Stomach (tissue), 9 donors: ENCODE data around the gene GRM3. TPM values are rescaled to one million over a fixed set of nuclear protein-coding genes. Genes with fewer than 3 reads are reported as not detected.

ENCODE experiments used
- DNase-seq, 2 donors: peaks; one replicate each; pipeline versions ENCODE4 v3.0.0 to v3.0.0-alpha.2; 2013 to 2019
- H3K27ac ChIP-seq, 5 donors: fragments of 200-600 bp in 4 of 5; sonication (generic) in 4 of 5; one replicate each; pipeline ENCODE4 v1.5.1; 2013 to 2019; ENCODE audit warnings: mild to moderate bottlenecking in 1 of 5, moderate library complexity in 1 of 5
- H3K27me3 ChIP-seq, 3 donors: fragments of 200-600 bp; sonication (generic); one replicate each; pipeline ENCODE4 v1.5.1; 2017 to 2019; ENCODE audit warnings: mixed run types in 1 of 3
- H3K36me3 ChIP-seq, 4 donors: fragments of 200-600 bp; sonication (generic); 1 replicate in 3 of 4; 2 replicates in 1 of 4; pipeline ENCODE4 v1.5.1; 2016 to 2019
- H3K4me1 ChIP-seq, 4 donors: fragments of 200-600 bp; sonication (generic); one replicate each; pipeline ENCODE4 v1.5.1; 2016 to 2019
- H3K4me3 ChIP-seq, 4 donors: fragments of 200-600 bp; sonication (generic) in 3 of 4; one replicate each; pipeline ENCODE4 v1.5.1; 2016 to 2019; ENCODE audit warnings: mild to moderate bottlenecking in 1 of 4
- H3K9me3 ChIP-seq, 4 donors: fragments of 200-600 bp; sonication (generic); one replicate each; pipeline ENCODE4 v1.5.1; 2016 to 2019
- CTCF ChIP-seq, 7 experiments: fragments of 450-650 bp in 4 of 7; fragments of 200-600 bp in 3 of 7; sonication (generic) in 3 of 7; IDR thresholded peaks; one replicate each; pipeline ENCODE4 v1.5.1; 2016 to 2019; ENCODE audit warnings: antibody characterized with exemption in 7 of 7, control low read depth in 2 of 7, mild to moderate bottlenecking in 1 of 7
- EP300 ChIP-seq: sonication (generic); formaldehyde crosslinking; IDR thresholded peaks from one replicate; pipeline ENCODE4 v1.6.1; 2017; ENCODE audit warnings: antibody characterized with exemption
- POLR2A ChIP-seq, 4 donors: fragments of 450-650 bp; IDR thresholded peaks; one replicate each; pipeline ENCODE4 v1.6.1; 2016; ENCODE audit warnings: antibody characterized with exemption in 4 of 4, control low read depth in 2 of 4, mild to moderate bottlenecking in 1 of 4, moderate library complexity in 1 of 4
- POLR2AphosphoS5 ChIP-seq, 3 donors: sonication (generic); formaldehyde crosslinking; IDR thresholded peaks; one replicate each; pipeline ENCODE4 v1.6.1; 2016; ENCODE audit warnings: antibody characterized with exemption in 3 of 3
- WGBS, 5 donors: extraction: QIAGEN DNeasy Blood & Tissue Kit in 3 of 5; methylation state at CpG; one replicate each; pipeline versions ENCODE4 v1.1.5 to v1.1.7; 2013 to 2018; 5-methylcytosine and 5-hydroxymethylcytosine counted together
- intact Hi-C: fragments of 100-400 bp; cut with DNase I; formaldehyde crosslinking; loops from one replicate; pipeline ENCODE4 v1.15.1; 2023; ENCODE audit warnings: low total_unique reads
- polyA plus RNA-seq, 3 donors: library from polyadenylated mRNA; stranded (reverse); fragments of 200-250 nt; gene quantifications; one replicate each; pipeline ENCODE4 v1.2.3, GENCODE V29; 2013
- total RNA-seq, 5 donors: library from RNA; depleted of rRNA; stranded (reverse); fragments of >200 nt; gene quantifications; one replicate each; pipeline versions ENCODE4 v1.1.0 to v1.2.3, GENCODE V29; 2014 to 2016
- donor health status: healthy with polysubstance abuse.
- donor health status: Bipolar disorder and iron deficiency.
- donor health status: healthy.

GRM3 gene
- total and polyA plus RNA-seq, 8 donors = 0.55 TPM; not detected in 7

DNA sequence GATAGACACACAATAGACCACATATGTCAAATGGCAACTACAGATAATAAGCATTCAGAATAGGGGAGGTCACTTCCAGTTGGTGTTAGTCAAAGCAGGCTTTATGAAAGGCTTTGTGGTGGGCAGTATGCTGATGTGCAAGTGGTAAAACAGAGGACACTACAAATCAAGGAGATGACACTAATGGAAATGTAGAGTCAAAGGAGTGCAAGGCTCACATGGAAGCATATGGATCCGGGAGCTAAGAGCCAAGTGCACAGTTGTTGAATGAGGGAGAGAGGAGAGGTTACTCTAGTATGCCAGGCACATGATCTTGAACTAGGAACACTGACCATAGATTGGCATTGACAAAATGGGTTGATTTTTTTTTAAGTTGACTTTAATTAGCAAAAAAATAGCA is 62.7 kb downstream of the GRM3 start:
- WGBS, 5 donors = 50 to 88% (median 84%) methylated on average over 1 of the region's 1 CpG
- no peak overlapping the region for H3K4me3 ChIP-seq
- no peak overlapping the region for H3K27ac ChIP-seq
- no peaks in the 10 kb centered on the region for H3K9me3 ChIP-seq
- DNase-seq = no peak
- intact Hi-C loops = no loop called here
- no peaks in the 10 kb centered on the region for H3K4me1 ChIP-seq
- no peaks in the 10 kb centered on the region for H3K36me3 ChIP-seq
- no peaks in the 10 kb centered on the region for H3K27me3 ChIP-seq
- TF ChIP-seq EP300 = no peak
- no peak for TF ChIP-seq POLR2A (IDR thresholded peaks at IDR 0.05)
- no peak for TF ChIP-seq POLR2AphosphoS5 (IDR thresholded peaks at IDR 0.05)
- TF ChIP-seq CTCF (IDR thresholded peaks at IDR 0.05) = no peak

DNA sequence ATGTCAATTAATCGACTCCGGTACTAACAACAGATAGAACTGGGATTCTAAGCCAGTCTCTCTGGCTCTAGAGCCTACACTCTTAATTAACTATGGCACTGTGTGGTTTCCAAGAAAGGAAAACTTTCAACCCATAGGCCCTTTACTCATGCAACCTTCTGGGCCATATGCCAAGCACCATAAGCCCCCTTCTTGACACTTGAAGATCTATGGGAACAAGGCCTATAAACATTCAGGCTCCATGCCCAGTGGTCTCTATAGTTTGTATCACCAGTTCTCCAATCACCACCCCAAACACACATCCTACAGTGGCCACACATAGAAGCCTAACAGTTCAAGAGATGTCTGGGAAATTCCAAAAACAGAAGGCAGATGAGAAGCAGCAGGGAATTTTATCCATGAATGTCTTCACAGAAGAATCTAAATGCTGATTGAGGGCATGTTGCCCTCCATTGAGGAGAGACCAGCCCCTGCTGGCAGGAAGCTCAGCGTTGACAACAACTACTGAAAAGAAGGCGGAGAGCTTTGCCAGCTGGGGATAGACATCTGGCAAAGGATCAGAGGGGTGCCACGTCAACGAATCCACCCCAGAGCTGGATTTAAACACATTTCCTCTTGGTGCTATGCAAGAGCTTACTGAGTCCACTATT is 64.4 kb downstream of the GRM3 start:
- Histone ChIP-seq H3K9me3 (no peaks in the 10 kb centered on the region), H3K36me3 (no peaks in the 10 kb centered on the region), H3K27me3 (no peaks in the 10 kb centered on the region), H3K4me1 (no peaks in the 10 kb centered on the region), H3K4me3 (no peak overlapping the region), H3K27ac (no peak overlapping the region)
- TF ChIP-seq EP300 (no peak), POLR2A (IDR thresholded peaks at IDR 0.05) (no peak), CTCF (IDR thresholded peaks at IDR 0.05) (no peak), POLR2AphosphoS5 (IDR thresholded peaks at IDR 0.05) (no peak)
- intact Hi-C loops = no loop called here
- peak in 1 of 2 donors; percentile 53 for DNase-seq
- WGBS, 5 donors = 44 to 67% (median 61%) methylated on average over 6 of the region's 6 CpGs

- DNase-seq = peak in 1 of 2 donors; percentile 12
- 26 to 57% (median 53%) methylated on average over 1 of the region's 1 CpG for WGBS, 5 donors
These were observed 76.6 kb downstream of the GRM3 start for GRCh38 chr7:86720306-86720705.

GRCh38 chr7:86733783-86734182 is 90.1 kb downstream of the GRM3 start:
- 77 to 93% (median 91%) methylated on average over 4 of the region's 4 CpGs for WGBS, 5 donors

More at GRCh38 chr7:86720306-86720705, 76.6 kb downstream of the GRM3 start:
- no peaks in the 10 kb centered on the region for H3K36me3 ChIP-seq
- H3K27me3 ChIP-seq = no peaks in the 10 kb centered on the region
- TF ChIP-seq CTCF (IDR thresholded peaks at IDR 0.05) (no peak), POLR2A (IDR thresholded peaks at IDR 0.05) (no peak), EP300 (no peak), POLR2AphosphoS5 (IDR thresholded peaks at IDR 0.05) (no peak)
- no peaks in the 10 kb centered on the region for H3K9me3 ChIP-seq
- H3K4me3 ChIP-seq = no peak overlapping the region
- no peaks in the 10 kb centered on the region for H3K4me1 ChIP-seq
- intact Hi-C loops = no loop called here
- H3K27ac ChIP-seq = no peak overlapping the region

More at GRCh38 chr7:86733783-86734182, 90.1 kb downstream of the GRM3 start:
- Histone ChIP-seq H3K4me1 (peaks cover 0 to 4% (median 0%) of the 10 kb centered on the region in 4 donors), H3K27me3 (no peaks in the 10 kb centered on the region), H3K36me3 (no peaks in the 10 kb centered on the region), H3K9me3 (peaks cover 0 to 6% (median 0%) of the 10 kb centered on the region in 4 donors), H3K4me3 (no peak overlapping the region), H3K27ac (no peak overlapping the region)
- TF ChIP-seq POLR2A (IDR thresholded peaks at IDR 0.05) (no peak), CTCF (IDR thresholded peaks at IDR 0.05) (no peak), EP300 (no peak), POLR2AphosphoS5 (IDR thresholded peaks at IDR 0.05) (no peak)
- intact Hi-C loops = no loop called here
- DNase-seq = no peak
